ENCODE data around the gene LRP1B.

LRP1B gene

DNA sequence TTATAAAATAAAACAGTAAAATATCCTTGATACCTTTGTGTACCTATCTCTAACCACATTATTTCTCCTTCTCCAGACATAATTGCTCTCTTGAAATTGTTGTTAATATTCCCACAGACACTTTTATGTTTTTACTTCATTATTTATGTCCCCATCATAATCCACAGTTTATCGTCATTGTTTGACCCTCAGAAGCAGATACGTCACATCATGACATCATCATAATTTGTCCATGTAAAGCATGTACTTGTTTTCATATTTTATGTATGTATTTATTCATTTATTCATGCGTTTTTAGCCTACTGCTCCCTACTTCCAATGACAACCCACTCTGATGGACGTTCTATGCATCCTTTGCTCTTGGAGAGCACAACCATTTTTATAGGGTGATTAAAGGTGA lies 1943.7 kb downstream of the LRP1B start:
- no peaks in the 10 kb centered on the region for H3K36me3 ChIP-seq (ENCODE audit: control insufficient read depth in 1 of 2, insufficient read depth in 2 of 2, low read length in 2 of 2)

DNA sequence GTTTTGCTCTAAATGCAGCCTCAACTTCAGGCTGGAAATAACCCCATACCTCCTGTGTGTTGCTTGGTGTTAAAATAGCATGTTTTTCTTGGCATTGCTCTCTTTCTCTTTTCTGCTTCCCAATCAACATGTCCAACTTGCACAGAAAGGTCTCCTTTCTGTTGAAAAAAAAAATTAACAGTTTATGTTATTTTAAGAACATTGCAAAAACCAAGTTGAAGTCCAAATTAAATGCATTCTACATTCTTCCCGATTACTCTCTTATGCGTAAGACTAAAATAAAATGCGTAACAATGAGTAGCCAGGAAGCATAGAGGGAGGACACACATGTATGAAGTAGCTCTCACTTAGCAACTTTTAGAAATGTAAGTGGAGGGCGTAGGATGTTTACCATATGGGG lies 1944.5 kb downstream of the LRP1B start:
- no peak overlapping the region for H3K4me3 ChIP-seq (ENCODE audit: low read depth in 1 of 2, low read length in 2 of 2)
- H3K36me3 ChIP-seq (ENCODE audit: control insufficient read depth in 1 of 2, insufficient read depth in 2 of 2, low read length in 2 of 2) = no peaks in the 10 kb centered on the region
- no peak overlapping the region for H3K27ac ChIP-seq (ENCODE audit: low read depth, low read length)

More for the DNA sequence above, 1943.7 kb downstream of the LRP1B start:
- H3K4me1 ChIP-seq (ENCODE audit: control insufficient read depth in 1 of 2, insufficient read depth in 2 of 2, low read length in 2 of 2) = no peaks in the 10 kb centered on the region
- H3K4me3 ChIP-seq (ENCODE audit: low read depth in 1 of 2, low read length in 2 of 2) = no peak overlapping the region
- no peak overlapping the region for H3K9ac ChIP-seq (ENCODE audit: low read depth in 1 of 2, low read length in 2 of 2)
- H3K27me3 ChIP-seq (ENCODE audit: control insufficient read depth in 1 of 2, insufficient read depth in 2 of 2, low read length in 2 of 2) = no peaks in the 10 kb centered on the region
- H3K27ac ChIP-seq (ENCODE audit: low read depth, low read length) = no peak overlapping the region
- no peaks in the 10 kb centered on the region for H3K9me3 ChIP-seq (ENCODE audit: control insufficient read depth in 1 of 2, low read length in 2 of 2)

DNA sequence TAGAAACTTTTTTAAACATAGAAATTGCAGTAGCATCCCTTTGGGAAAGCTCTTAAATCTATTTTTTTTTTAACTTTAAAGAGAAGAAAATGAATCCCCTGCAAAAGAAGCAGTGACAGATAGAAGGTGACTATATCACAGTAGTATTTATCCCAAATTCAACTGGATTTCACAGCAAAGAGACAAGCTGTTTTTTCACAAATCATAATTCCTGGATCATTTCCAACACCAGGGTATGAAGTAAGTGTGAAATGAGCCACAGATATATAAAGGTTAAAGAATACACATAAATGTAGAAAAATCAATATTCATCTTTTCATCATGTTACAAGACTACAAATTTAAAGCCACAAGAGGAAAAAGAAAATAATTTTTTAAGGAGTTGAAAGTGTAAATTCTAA lies 1945.7 kb downstream of the LRP1B start:
- Histone ChIP-seq H3K9me3 (ENCODE audit: control insufficient read depth in 1 of 2, low read length in 2 of 2) (no peaks in the 10 kb centered on the region), H3K36me3 (ENCODE audit: control insufficient read depth in 1 of 2, insufficient read depth in 2 of 2, low read length in 2 of 2) (no peaks in the 10 kb centered on the region), H3K27ac (ENCODE audit: low read depth, low read length) (no peak overlapping the region), H3K4me3 (ENCODE audit: low read depth in 1 of 2, low read length in 2 of 2) (no peak overlapping the region), H3K4me1 (ENCODE audit: control insufficient read depth in 1 of 2, insufficient read depth in 2 of 2, low read length in 2 of 2) (no peaks in the 10 kb centered on the region), H3K27me3 (ENCODE audit: control insufficient read depth in 1 of 2, insufficient read depth in 2 of 2, low read length in 2 of 2) (no peaks in the 10 kb centered on the region), H3K9ac (ENCODE audit: low read depth in 1 of 2, low read length in 2 of 2) (no peak overlapping the region)

More for the DNA sequence above, 1944.5 kb downstream of the LRP1B start:
- no peak overlapping the region for H3K9ac ChIP-seq (ENCODE audit: low read depth in 1 of 2, low read length in 2 of 2)
- no peaks in the 10 kb centered on the region for H3K4me1 ChIP-seq (ENCODE audit: control insufficient read depth in 1 of 2, insufficient read depth in 2 of 2, low read length in 2 of 2)
- H3K9me3 ChIP-seq (ENCODE audit: control insufficient read depth in 1 of 2, low read length in 2 of 2) = no peaks in the 10 kb centered on the region
- no peaks in the 10 kb centered on the region for H3K27me3 ChIP-seq (ENCODE audit: control insufficient read depth in 1 of 2, insufficient read depth in 2 of 2, low read length in 2 of 2)

DNA sequence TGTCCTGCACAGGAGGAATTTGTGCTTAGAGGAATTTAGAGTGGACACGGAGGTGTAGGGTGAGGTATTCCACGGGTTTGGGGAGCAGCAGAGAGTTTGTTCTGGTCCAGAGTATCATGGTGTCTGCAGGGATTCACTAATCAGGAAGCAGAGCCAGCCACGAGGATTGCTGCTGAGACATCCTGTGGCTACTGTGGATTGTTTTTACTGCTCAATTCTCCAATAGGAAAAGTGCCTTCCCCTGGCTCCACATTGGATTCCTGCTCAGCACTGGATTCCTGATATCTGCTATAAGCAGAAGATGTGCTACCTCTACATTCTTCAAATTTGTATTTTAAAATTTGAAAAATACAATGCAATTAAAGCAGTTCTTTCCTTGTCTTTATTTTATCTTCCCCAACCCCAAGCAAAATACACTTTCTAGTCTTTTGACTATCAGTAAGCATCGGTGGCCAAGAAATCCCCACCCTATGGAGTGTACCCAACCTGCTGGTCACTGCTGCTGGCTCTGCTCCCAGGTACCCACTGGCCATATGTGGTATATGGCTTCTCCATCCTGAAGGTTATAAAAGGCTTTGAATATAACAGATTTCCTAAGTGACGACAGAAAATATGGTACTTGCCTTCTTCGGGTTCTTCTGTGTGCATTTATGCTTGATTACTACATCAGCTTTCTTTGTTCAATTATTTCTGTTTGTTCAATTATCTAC lies 1947.6 kb downstream of the LRP1B start:
- H3K36me3 ChIP-seq (ENCODE audit: control insufficient read depth in 1 of 2, insufficient read depth in 2 of 2, low read length in 2 of 2) = no peaks in the 10 kb centered on the region
- no peak overlapping the region for H3K4me3 ChIP-seq (ENCODE audit: low read depth in 1 of 2, low read length in 2 of 2)
- H3K9ac ChIP-seq (ENCODE audit: low read depth in 1 of 2, low read length in 2 of 2) = no peak overlapping the region
- no peaks in the 10 kb centered on the region for H3K4me1 ChIP-seq (ENCODE audit: control insufficient read depth in 1 of 2, insufficient read depth in 2 of 2, low read length in 2 of 2)
- H3K27me3 ChIP-seq (ENCODE audit: control insufficient read depth in 1 of 2, insufficient read depth in 2 of 2, low read length in 2 of 2) = no peaks in the 10 kb centered on the region
- H3K9me3 ChIP-seq (ENCODE audit: control insufficient read depth in 1 of 2, low read length in 2 of 2) = no peaks in the 10 kb centered on the region
- H3K27ac ChIP-seq (ENCODE audit: low read depth, low read length) = no peak overlapping the region

Measured in duodenal mucosa (tissue), 2 donors.